GM18517 (cell line): Measurements from ENCODE around the gene TRIM44.
"Not testable (repeated sequence)": the region's sequence is repeated elsewhere in the genome, so short reads cannot be mapped to it uniquely, and the experiment has no call there.

Experiments
- ATAC-seq: cut with Tn5 transposase; IDR thresholded peaks from one replicate; pipeline ENCODE4 v1.9.1; 2021; ENCODE audit warnings: mild to moderate bottlenecking, moderate library complexity; ENCODE audit not compliant: unreplicated experiment

The TRIM44 gene

GRCh38 chr11:35810045-35810645, 147.6 kb downstream of the TRIM44 start:
- ATAC-seq: no peak

GRCh38 chr11:35811783-35812182, 149.2 kb downstream of the TRIM44 start:
- ATAC-seq: no peak

GRCh38 chr11:35812828-35813227, 150.3 kb downstream of the TRIM44 start:
- ATAC-seq: no peak

- ATAC-seq: no peak
Observed at GRCh38 chr11:35814081-35814695, 151.6 kb downstream of the TRIM44 start.

- ATAC-seq: no peak
Observed at GRCh38 chr11:35814720-35815305, 152.2 kb downstream of the TRIM44 start.

GRCh38 chr11:35815556-35816315, 153.2 kb downstream of the TRIM44 start:
- no peak for ATAC-seq

GRCh38 chr11:35820614-35821013, 158.0 kb downstream of the TRIM44 start:
- ATAC-seq: no peak

- no peak for ATAC-seq
Observed at GRCh38 chr11:35822815-35823495, 160.4 kb downstream of the TRIM44 start.

- ATAC-seq: no peak
Observed at GRCh38 chr11:35823742-35824298, 161.2 kb downstream of the TRIM44 start.

GRCh38 chr11:35825386-35825785, 162.8 kb downstream of the TRIM44 start:
- no peak for ATAC-seq

GRCh38 chr11:35826006-35826405, 163.4 kb downstream of the TRIM44 start:
- no peak for ATAC-seq

GRCh38 chr11:35826949-35827348, 164.4 kb downstream of the TRIM44 start:
- no peak for ATAC-seq

GRCh38 chr11:35836205-35836604, 173.6 kb downstream of the TRIM44 start:
- ATAC-seq: no peak

GRCh38 chr11:35838071-35838470, 175.5 kb downstream of the TRIM44 start:
- ATAC-seq: no peak

- not testable (repeated sequence) for ATAC-seq
Observed at GRCh38 chr11:35838697-35839367, 176.3 kb downstream of the TRIM44 start.

GRCh38 chr11:35839368-35840161, 177.0 kb downstream of the TRIM44 start:
- ATAC-seq: no peak

- no peak for ATAC-seq
Observed at GRCh38 chr11:35841733-35842132, 179.2 kb downstream of the TRIM44 start.

- ATAC-seq: no peak
Observed at GRCh38 chr11:35842958-35843357, 180.4 kb downstream of the TRIM44 start.

GRCh38 chr11:35844579-35844978, 182.0 kb downstream of the TRIM44 start:
- no peak for ATAC-seq

GRCh38 chr11:35845860-35846259, 183.3 kb downstream of the TRIM44 start:
- no peak for ATAC-seq
